SK-N-MC (cell line): ENCODE results near the gene PTDSS2.

ENCODE experiments used
- DNase-seq: peaks from one replicate; pipeline ENCODE4 v3.0.0-alpha.2; 2011; ENCODE audit warnings: low read depth, low spot score
- H3K27ac ChIP-seq: fragments of 200-600 bp; sonication (generic); 2 replicates; pipeline ENCODE4 v1.5.1; 2016; ENCODE audit warnings: mixed run types
- H3K36me3 ChIP-seq: fragments of 200-600 bp; sonication (generic); 2 replicates; pipeline ENCODE4 v1.6.1; 2017; ENCODE audit warnings: antibody characterized with exemption, low read length, mixed read lengths; ENCODE audit not compliant: insufficient read depth
- H3K4me3 ChIP-seq: fragments of 200-600 bp; sonication (generic); 2 replicates; pipeline ENCODE4 v1.5.1; 2016
- H3K9ac ChIP-seq: fragments of 200-600 bp; sonication (generic); 2 replicates; pipeline ENCODE4 v1.8.0; 2017; ENCODE audit warnings: mixed run types, mixed read lengths; ENCODE audit not compliant: insufficient read length
- H3K9me3 ChIP-seq: fragments of 200-600 bp; sonication (generic); 2 replicates; pipeline ENCODE4 v1.6.1; 2017; ENCODE audit warnings: low read depth, mild to moderate bottlenecking, antibody characterized with exemption, low read length, moderate library complexity, mixed read lengths
- EZH2 ChIP-seq: fragments of 200-600 bp; sonication (generic); IDR thresholded peaks from one replicate; pipeline ENCODE4 v1.6.1; 2017; ENCODE audit warnings: antibody characterized with exemption
- FOXP2 ChIP-seq: optimal IDR thresholded peaks from 2 replicates; pipeline ENCODE3; 2011; ENCODE audit warnings: mild to moderate bottlenecking, moderate library complexity; ENCODE audit not compliant: insufficient read depth; ENCODE audit errors: extremely low read length, control extremely low read depth
- POLR2AphosphoS5 ChIP-seq: IDR thresholded peaks from 2 replicates; pipeline ENCODE4 v1.6.1; 2012; ENCODE audit warnings: mild to moderate bottlenecking, low read depth, low read length, borderline replicate concordance

Gene PTDSS2

DNA sequence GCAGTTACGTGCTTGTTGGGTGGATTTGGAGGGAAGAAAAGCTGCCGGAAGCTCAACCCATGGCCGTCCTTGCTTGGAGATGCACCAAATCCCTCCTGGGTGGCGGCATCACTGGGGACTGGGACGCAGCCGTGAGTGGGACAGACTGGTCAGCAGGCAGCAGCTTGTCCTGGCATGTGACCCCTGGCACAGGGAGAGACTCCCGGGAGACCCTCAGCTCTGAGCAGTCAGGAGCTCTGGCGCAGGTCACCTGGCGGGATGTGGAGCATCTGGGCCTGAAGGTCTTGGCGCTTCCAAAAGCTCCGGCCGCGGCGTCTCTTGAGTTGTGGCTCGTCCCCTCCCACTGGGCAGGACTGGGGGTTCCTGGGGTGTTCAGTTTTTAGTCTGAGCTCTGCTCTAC is 26.3 kb downstream of the PTDSS2 start:
- Histone ChIP-seq H3K9me3 (no peaks in the 10 kb centered on the region), H3K36me3 (no peaks in the 10 kb centered on the region), H3K9ac (no peak overlapping the region), H3K4me3 (no peak overlapping the region), H3K27ac (no peak overlapping the region)
- no peak for DNase-seq
- TF ChIP-seq FOXP2 (no peak), POLR2AphosphoS5 (no peak), EZH2 (no peak)

DNA sequence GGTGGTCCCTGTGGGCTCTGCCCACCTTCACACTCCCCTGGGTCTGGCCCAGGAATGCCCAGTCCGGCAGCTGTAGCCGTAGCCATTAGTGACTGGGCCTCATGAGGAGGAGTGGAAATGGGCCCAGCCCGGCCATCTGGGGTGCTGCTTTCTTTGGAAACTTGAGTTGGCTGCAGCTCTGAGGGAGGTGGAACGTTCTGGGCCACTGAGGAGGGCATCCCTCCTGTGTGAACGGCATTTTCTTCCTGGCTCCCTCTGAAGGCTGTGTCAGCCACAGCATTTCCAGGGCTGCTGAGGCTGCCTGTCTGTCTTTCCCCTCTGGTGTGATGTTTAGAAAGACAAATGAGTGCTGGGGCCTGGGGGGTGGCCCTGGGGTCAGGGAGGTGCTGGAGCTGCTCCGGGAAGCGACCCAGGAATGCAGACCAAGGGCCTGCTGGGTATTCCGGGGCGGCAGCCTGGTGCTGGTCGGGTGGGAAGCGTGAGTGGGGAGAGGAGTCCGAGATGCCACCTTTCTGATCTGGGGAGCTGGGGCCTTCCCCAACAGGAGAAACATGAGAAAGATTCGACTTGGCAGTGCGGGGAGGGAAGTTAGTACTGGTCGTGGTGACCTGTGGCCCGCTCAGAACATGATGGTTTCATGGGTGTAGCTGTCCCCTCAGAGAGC is 27.1 kb downstream of the PTDSS2 start:
- Histone ChIP-seq H3K9ac (no peak overlapping the region), H3K36me3 (no peaks in the 10 kb centered on the region), H3K4me3 (no peak overlapping the region), H3K27ac (no peak overlapping the region), H3K9me3 (no peaks in the 10 kb centered on the region)
- TF ChIP-seq POLR2AphosphoS5 (no peak), EZH2 (no peak), FOXP2 (no peak)
- DNase-seq: no peak

DNA sequence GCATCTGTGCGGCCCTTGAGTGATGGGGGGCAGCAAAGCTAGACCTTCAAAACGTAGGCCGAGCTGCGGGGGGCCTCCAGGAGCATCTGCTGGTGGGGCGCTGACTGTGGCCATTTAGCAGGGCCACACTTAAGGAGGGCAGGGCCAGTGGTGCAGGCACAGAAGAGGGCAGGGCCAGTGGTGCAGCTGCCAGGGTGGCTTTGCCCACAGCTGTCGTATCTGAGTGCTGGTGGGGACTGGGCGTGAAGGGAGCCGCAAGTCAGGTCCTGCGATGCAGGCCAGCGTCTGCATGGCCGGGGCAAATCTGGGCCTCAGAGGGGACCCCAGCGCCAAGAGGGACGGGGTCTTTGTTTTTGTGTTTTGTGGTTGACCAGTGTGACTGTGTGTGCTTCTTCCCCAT is 29.2 kb downstream of the PTDSS2 start:
- Histone ChIP-seq H3K36me3 (no peaks in the 10 kb centered on the region), H3K9ac (no peak overlapping the region), H3K4me3 (no peak overlapping the region), H3K27ac (no peak overlapping the region), H3K9me3 (no peaks in the 10 kb centered on the region)
- no peak for DNase-seq
- TF ChIP-seq EZH2 (no peak), POLR2AphosphoS5 (no peak), FOXP2 (no peak)

DNA sequence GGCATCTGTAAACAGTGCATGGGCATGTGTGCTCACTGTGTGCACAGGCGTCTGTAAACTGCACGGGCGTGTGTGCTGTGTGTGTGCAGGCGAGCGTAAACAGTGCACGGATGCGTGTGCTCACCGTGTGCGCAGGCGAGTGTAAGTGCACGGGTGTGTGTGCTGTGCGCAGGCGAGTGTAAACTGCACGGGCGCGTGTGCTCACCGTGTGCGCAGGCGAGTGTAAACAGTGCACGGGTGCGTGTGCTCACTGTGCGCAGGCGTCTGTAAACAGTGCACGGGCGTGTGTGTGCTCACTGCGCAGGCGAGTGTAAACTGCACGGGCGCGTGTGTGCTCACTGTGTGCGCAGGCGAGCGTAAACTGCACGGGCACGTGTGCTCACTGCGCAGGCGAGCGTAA is 34.5 kb downstream of the PTDSS2 start:
- no peak overlapping the region for H3K4me3 ChIP-seq
- H3K9ac ChIP-seq: no peak overlapping the region
- H3K27ac ChIP-seq: no peak overlapping the region
- TF ChIP-seq EZH2: no peak
- no peak for TF ChIP-seq POLR2AphosphoS5
- TF ChIP-seq FOXP2: no peak
- H3K36me3 ChIP-seq: no peaks in the 10 kb centered on the region
- no peak for DNase-seq
- H3K9me3 ChIP-seq: no peaks in the 10 kb centered on the region

DNA sequence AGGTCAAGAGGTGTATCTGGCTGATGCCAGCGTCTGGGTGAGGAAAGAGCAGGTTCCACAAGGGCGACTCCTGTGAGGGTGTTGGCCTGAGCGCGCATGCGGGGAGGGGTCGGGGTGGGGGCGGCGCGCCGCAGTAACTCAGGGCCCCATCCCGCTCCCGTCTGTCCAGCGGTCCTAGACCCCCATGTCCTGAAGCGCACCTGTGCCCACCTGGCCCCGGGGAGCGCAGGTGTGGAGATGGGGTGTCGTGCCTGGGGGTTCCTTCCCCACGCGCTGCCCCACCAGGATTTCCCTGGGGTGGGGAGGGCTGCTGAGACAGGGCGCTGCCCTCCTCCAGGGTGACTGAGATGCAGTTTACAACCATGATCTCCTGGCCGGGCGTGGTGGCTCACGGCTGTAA is 36.1 kb downstream of the PTDSS2 start:
- Histone ChIP-seq H3K36me3 (no peaks in the 10 kb centered on the region; the same call in 1 of the 2 replicates), H3K9ac (no peak overlapping the region), H3K9me3 (no peaks in the 10 kb centered on the region), H3K4me3 (no peak overlapping the region), H3K27ac (no peak overlapping the region)
- DNase-seq: no peak
- TF ChIP-seq EZH2 (no peak), FOXP2 (no peak), POLR2AphosphoS5 (no peak)

DNA sequence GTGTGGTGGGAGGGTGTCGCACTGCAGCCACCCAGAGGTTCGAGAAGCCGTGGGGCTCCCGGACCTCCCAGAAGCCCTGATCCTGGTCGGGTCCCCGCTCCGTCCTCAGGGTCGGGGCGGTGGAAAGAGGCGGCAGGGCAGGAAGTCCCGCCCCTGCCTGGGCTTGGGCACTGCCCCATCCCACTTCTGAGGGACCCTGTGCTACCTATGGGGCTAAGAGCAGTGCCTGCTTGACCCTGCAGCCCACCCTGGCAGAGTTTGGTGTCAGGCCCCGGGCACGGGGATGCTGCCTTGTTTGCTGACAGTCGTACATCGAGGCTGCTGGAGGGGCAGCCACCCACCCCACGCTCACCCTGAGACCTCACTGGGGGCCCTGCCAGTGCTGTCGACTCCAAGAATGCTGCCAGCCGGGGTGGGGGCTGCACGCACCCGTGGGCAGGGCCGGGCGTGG is 37.5 kb downstream of the PTDSS2 start:
- Histone ChIP-seq H3K4me3 (no peak overlapping the region), H3K9ac (no peak overlapping the region), H3K27ac (no peak overlapping the region), H3K9me3 (no peaks in the 10 kb centered on the region), H3K36me3 (no peaks in the 10 kb centered on the region; the same call in 1 of the 2 replicates)
- no peak for DNase-seq
- TF ChIP-seq FOXP2 (no peak), POLR2AphosphoS5 (no peak), EZH2 (no peak)

DNA sequence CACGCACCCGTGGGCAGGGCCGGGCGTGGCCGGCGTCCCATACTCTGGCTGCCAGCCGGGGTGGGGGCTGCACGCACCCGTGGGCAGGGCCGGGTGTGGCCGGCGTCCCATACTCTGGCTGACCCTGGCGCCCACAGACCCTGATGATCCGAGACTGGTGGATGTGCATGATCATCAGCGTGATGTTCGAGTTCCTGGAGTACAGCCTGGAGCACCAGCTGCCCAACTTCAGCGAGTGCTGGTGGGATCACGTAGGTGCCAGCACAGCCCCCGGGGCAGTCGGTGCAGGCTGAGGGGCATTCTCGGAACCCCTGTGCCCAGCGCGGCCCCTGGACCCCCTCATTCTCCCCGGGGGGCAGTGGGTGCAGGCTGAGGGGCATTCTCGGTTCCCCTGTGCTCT is 38.0 kb downstream of the PTDSS2 start:
- Histone ChIP-seq H3K4me3 (no peak overlapping the region), H3K36me3 (no peaks in the 10 kb centered on the region; the same call in 1 of the 2 replicates), H3K27ac (no peak overlapping the region), H3K9me3 (no peaks in the 10 kb centered on the region), H3K9ac (no peak overlapping the region)
- TF ChIP-seq FOXP2: no peak
- TF ChIP-seq EZH2: no peak
- no peak for TF ChIP-seq POLR2AphosphoS5
- no peak for DNase-seq

DNA sequence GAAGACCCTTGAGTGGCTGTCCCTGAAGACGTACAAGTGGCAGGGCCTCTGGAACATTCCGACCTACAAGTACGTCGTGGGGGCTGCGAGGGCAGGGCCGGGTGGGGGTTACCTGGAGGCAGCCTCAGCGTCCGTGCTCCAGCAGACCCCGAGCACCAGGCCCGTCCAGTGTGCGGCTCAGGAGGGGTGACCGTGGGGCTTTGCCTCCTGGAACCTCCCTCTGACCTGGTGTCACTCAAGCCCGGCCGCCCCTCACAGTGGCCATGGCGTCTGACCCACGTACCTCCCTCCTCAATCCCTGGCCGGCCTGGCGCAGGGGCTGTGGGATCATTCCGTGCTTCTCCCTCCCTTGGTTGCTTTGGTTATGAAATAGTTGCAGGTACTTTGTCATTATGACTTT is 38.5 kb downstream of the PTDSS2 start:
- H3K27ac ChIP-seq: no peak overlapping the region
- DNase-seq: no peak
- H3K9ac ChIP-seq: no peak overlapping the region
- H3K4me3 ChIP-seq: no peak overlapping the region
- no peak for TF ChIP-seq POLR2AphosphoS5
- no peak for TF ChIP-seq EZH2
- TF ChIP-seq FOXP2: no peak
- H3K36me3 ChIP-seq: peaks cover under 1% of the 10 kb centered on the region; the same call in 1 of the 2 replicates
- H3K9me3 ChIP-seq: no peaks in the 10 kb centered on the region

DNA sequence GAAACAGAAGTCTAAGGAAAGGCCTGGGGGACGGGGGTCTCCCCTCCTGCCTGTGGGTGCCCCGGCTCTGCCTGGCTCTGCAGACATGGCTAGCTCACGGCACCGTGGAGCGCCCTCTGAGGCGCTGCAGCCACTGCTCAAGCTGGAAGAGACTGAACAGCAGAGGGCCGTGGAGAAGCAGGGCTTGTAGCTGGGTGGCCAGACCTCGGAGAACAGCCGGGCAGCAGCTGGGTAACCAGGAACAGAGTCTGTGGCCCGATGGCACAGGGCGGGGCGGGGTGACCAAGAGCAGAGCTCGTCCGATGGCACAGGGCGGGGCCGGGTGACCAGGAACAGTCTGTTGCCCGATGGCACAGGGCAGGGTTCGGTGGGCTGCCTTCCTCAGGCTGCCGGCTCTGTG is 38.9 kb downstream of the PTDSS2 start:
- DNase-seq: no peak
- Histone ChIP-seq H3K4me3 (no peak overlapping the region), H3K9me3 (no peaks in the 10 kb centered on the region), H3K36me3 (peaks cover 3% of the 10 kb centered on the region; the same call in 1 of the 2 replicates), H3K27ac (no peak overlapping the region), H3K9ac (no peak overlapping the region)
- TF ChIP-seq POLR2AphosphoS5 (no peak), EZH2 (no peak)
